Karpas-422 (cell line): ENCODE measurements around the gene LRBA. TPM values are rescaled to one million over a fixed set of nuclear protein-coding genes. Genes with fewer than 3 reads are reported as not detected.

ENCODE experiments used
- DNase-seq: peaks from one replicate; pipeline ENCODE4 v3.0.0-alpha.2; 2015
- H2AFZ ChIP-seq: fragments of 200-600 bp; sonication (generic); 2 replicates; pipeline ENCODE4 v1.6.1; 2014; ENCODE audit warnings: antibody characterized with exemption, low read length, mixed read lengths
- H3K27ac ChIP-seq: fragments of 200-600 bp; sonication (generic); 2 replicates; pipeline ENCODE4 v1.5.1; 2014; ENCODE audit warnings: mild to moderate bottlenecking, low read length, moderate library complexity
- H3K27me3 ChIP-seq: fragments of 200-600 bp; sonication (generic); 2 replicates; pipeline ENCODE4 v1.6.1; 2014; ENCODE audit warnings: low read length, mixed read lengths
- H3K36me3 ChIP-seq: fragments of 200-600 bp; sonication (generic); 2 replicates; pipeline ENCODE4 v1.6.1; 2014; ENCODE audit warnings: low read length, mixed read lengths; ENCODE audit not compliant: insufficient read depth
- H3K4me1 ChIP-seq: fragments of 200-600 bp; sonication (generic); 2 replicates; pipeline ENCODE4 v1.6.1; 2014; ENCODE audit warnings: mild to moderate bottlenecking, low read length, mixed read lengths
- H3K4me2 ChIP-seq: fragments of 200-600 bp; sonication (generic); 2 replicates; pipeline ENCODE4 v1.6.1; 2014; ENCODE audit warnings: low read length, low read depth, mild to moderate bottlenecking; ENCODE audit not compliant: poor library complexity, severe bottlenecking
- H3K4me3 ChIP-seq: fragments of 200-600 bp; sonication (generic); 2 replicates; pipeline ENCODE4 v1.5.1; 2014; ENCODE audit warnings: mild to moderate bottlenecking, antibody characterized with exemption, low read length, mixed read lengths
- H3K79me2 ChIP-seq: fragments of 200-600 bp; sonication (generic); 2 replicates; pipeline ENCODE4 v1.6.1; 2014; ENCODE audit warnings: mild to moderate bottlenecking, low read length, mixed read lengths
- H3K9ac ChIP-seq: fragments of 200-600 bp; sonication (generic); 2 replicates; pipeline ENCODE4 v1.6.0; 2014; ENCODE audit warnings: low read length
- H3K9me2 ChIP-seq: fragments of 200-600 bp; sonication (generic), shearing (Covaris generic); replicated peaks from 2 replicates; pipeline ENCODE4 v1.6.0; 2014; ENCODE audit warnings: mild to moderate bottlenecking, low read length, moderate library complexity; ENCODE audit not compliant: insufficient read depth
- H3K9me3 ChIP-seq: fragments of 300-700, 200-600 bp; sonication (generic); 2 replicates; pipeline ENCODE4 v1.6.1; 2014; ENCODE audit warnings: low read length, mixed read lengths
- H4K20me1 ChIP-seq: fragments of 200-600 bp; sonication (generic); 2 replicates; pipeline ENCODE4 v1.6.1; 2014; ENCODE audit warnings: mild to moderate bottlenecking, antibody characterized with exemption, low read length, low read depth; ENCODE audit not compliant: insufficient read depth
- total RNA-seq: library from RNA; depleted of rRNA; stranded (reverse); fragments of >200 nt; shearing (Covaris generic); gene quantifications from 2 replicates; pipeline ENCODE4 v1.2.3, GENCODE V29; 2014; ENCODE audit warnings: low replicate concordance

Gene LRBA
- total RNA-seq, 1 experiment from 2014 or later: 131 TPM

GRCh38 chr4:150323406-150324325 is 691.4 kb downstream of the LRBA start:
- H2AFZ ChIP-seq: no peak overlapping the region
- no peaks in the 10 kb centered on the region for H3K27me3 ChIP-seq
- no peak overlapping the region for H3K4me2 ChIP-seq
- H3K79me2 ChIP-seq: no peaks in the 10 kb centered on the region
- H4K20me1 ChIP-seq: no peaks in the 10 kb centered on the region
- H3K9me2 ChIP-seq: no peaks in the 10 kb centered on the region
- H3K4me1 ChIP-seq: peaks cover 7% of the 10 kb centered on the region
- DNase-seq: no peak
- no peak overlapping the region for H3K4me3 ChIP-seq
- H3K36me3 ChIP-seq: no peaks in the 10 kb centered on the region
- no peak overlapping the region for H3K9ac ChIP-seq
- no peaks in the 10 kb centered on the region for H3K9me3 ChIP-seq
- H3K27ac ChIP-seq: no peak overlapping the region

DNA sequence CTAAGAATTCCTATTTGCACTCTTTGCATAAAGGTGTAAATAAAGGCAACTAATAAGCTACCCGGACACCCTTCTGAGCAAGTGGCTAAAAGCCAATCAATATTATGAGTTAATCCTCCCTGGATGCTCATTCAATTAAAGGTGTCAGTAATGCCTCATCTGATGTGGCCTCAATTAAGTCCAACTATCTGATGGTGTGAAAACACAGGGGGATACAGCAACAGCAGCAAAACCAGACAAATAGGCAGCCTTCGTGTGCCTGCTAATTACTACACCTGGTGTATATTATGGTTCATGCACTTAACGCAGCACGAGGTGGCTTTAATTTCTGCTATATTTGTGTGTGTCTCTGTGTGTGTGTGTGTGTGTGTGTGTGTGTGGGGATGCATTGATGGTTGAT is 692.4 kb downstream of the LRBA start:
- no peaks in the 10 kb centered on the region for H3K27me3 ChIP-seq
- H3K9ac ChIP-seq: no peak overlapping the region
- no peak overlapping the region for H2AFZ ChIP-seq
- H4K20me1 ChIP-seq: no peaks in the 10 kb centered on the region
- DNase-seq: no peak
- no peaks in the 10 kb centered on the region for H3K9me2 ChIP-seq
- no peak overlapping the region for H3K4me3 ChIP-seq
- H3K4me1 ChIP-seq: no peaks in the 10 kb centered on the region
- H3K27ac ChIP-seq: no peak overlapping the region
- H3K9me3 ChIP-seq: no peaks in the 10 kb centered on the region
- H3K4me2 ChIP-seq: no peak overlapping the region
- no peaks in the 10 kb centered on the region for H3K79me2 ChIP-seq
- H3K36me3 ChIP-seq: no peaks in the 10 kb centered on the region

- Histone ChIP-seq H3K4me1 (peaks cover 9% of the 10 kb centered on the region), H2AFZ (no peak overlapping the region), H3K9ac (no peak overlapping the region), H3K36me3 (no peaks in the 10 kb centered on the region), H3K9me3 (no peaks in the 10 kb centered on the region), H3K4me3 (no peak overlapping the region), H3K79me2 (no peaks in the 10 kb centered on the region), H3K9me2 (no peaks in the 10 kb centered on the region), H3K4me2 (no peak overlapping the region), H3K27ac (no peak overlapping the region), H3K27me3 (no peaks in the 10 kb centered on the region), H4K20me1 (no peaks in the 10 kb centered on the region)
- DNase-seq: no peak
These were observed 694.0 kb downstream of the LRBA start for GRCh38 chr4:150321113-150321512.

DNA sequence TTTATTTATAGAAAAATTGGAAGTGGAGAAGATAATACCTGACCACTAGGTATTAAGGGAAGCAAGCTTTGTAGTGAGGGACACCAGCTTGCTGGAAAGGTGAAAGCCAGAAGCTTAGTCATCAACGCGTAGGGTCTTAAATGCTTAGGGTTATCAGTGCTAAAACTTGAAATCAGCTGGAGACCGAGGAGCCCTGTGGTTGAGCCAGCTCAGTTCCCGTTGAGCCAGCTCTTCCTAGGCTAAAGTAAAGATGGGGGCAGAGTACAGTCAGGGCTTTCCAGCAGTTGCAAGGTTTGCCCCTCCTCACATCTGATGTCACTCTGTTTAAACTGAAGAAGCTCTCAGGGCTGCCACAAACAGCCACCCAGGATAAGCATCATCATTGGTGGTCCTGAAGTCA is 696.1 kb downstream of the LRBA start:
- H3K4me1 ChIP-seq: peaks cover 9% of the 10 kb centered on the region
- H3K9ac ChIP-seq: no peak overlapping the region
- H3K9me2 ChIP-seq: no peaks in the 10 kb centered on the region
- no peaks in the 10 kb centered on the region for H3K36me3 ChIP-seq
- H3K4me2 ChIP-seq: no peak overlapping the region
- no peaks in the 10 kb centered on the region for H3K79me2 ChIP-seq
- no peak overlapping the region for H2AFZ ChIP-seq
- H4K20me1 ChIP-seq: no peaks in the 10 kb centered on the region
- H3K27ac ChIP-seq: no peak overlapping the region
- H3K4me3 ChIP-seq: no peak overlapping the region
- no peaks in the 10 kb centered on the region for H3K9me3 ChIP-seq
- no peaks in the 10 kb centered on the region for H3K27me3 ChIP-seq
- no peak for DNase-seq

DNA sequence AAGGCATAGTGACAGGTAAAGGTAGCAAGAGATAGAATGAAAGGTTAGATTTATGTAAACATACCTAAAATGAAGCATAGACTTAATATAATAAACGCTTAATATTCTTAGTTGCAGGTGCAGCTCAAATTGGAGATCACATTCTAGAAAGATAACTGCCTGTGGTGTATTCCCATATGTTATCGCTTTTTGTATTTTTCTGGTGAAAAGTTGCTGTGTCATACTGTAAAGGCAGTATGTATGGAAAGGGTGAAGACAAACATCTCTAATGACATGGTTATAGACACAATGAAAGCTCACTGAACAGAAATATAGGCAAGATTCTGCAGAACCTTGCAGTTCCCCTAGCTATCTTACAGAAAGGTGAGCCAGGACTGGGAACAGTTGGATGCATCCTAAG is 696.6 kb downstream of the LRBA start:
- Histone ChIP-seq H3K27ac (no peak overlapping the region), H3K9ac (no peak overlapping the region), H3K27me3 (no peaks in the 10 kb centered on the region), H3K4me1 (peaks cover 9% of the 10 kb centered on the region), H3K4me2 (no peak overlapping the region), H4K20me1 (no peaks in the 10 kb centered on the region), H3K4me3 (no peak overlapping the region), H2AFZ (no peak overlapping the region), H3K9me3 (no peaks in the 10 kb centered on the region), H3K9me2 (no peaks in the 10 kb centered on the region), H3K79me2 (no peaks in the 10 kb centered on the region), H3K36me3 (no peaks in the 10 kb centered on the region)
- no peak for DNase-seq

- Histone ChIP-seq H3K9me3 (no peaks in the 10 kb centered on the region), H3K9me2 (no peaks in the 10 kb centered on the region), H3K27ac (peak overlapping the region; percentile 51; the same call in 1 of the 2 replicates), H2AFZ (no peak overlapping the region), H3K4me1 (peaks cover 9% of the 10 kb centered on the region), H3K27me3 (no peaks in the 10 kb centered on the region), H4K20me1 (no peaks in the 10 kb centered on the region), H3K4me2 (no peak overlapping the region), H3K4me3 (no peak overlapping the region), H3K79me2 (no peaks in the 10 kb centered on the region), H3K36me3 (no peaks in the 10 kb centered on the region), H3K9ac (no peak overlapping the region)
- DNase-seq: peak; percentile 52
These were observed 698.5 kb downstream of the LRBA start for GRCh38 chr4:150316332-150317205.

GRCh38 chr4:150315691-150316090 is 699.4 kb downstream of the LRBA start:
- Histone ChIP-seq H3K4me2 (no peak overlapping the region), H3K4me3 (no peak overlapping the region), H2AFZ (no peak overlapping the region), H3K79me2 (no peaks in the 10 kb centered on the region), H3K9ac (no peak overlapping the region), H4K20me1 (no peaks in the 10 kb centered on the region), H3K9me2 (no peaks in the 10 kb centered on the region), H3K9me3 (no peaks in the 10 kb centered on the region), H3K4me1 (peaks cover 9% of the 10 kb centered on the region), H3K27ac (0 out of 2 replicates have a peak overlapping the region, but pooled peaks have one; percentile 51), H3K36me3 (no peaks in the 10 kb centered on the region), H3K27me3 (no peaks in the 10 kb centered on the region)
- DNase-seq: no peak

DNA sequence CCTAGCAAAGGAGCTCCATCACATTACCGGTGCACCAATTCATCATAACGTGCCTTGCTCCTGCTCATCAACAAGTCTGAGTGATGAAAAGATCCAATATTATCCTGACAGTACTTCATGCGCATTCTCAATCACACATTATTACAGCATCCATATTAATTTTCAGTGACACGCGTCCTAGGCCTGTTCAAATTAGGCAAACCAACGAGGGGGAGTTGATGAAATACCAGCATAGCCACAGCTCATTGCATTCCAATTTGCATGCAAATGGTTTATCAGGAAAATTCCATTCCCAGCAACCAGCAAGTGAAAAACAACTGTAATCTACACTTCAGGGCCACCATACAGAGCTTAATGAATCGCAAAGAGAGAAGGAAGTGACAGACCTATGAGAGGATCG is 699.9 kb downstream of the LRBA start:
- Histone ChIP-seq H3K27ac (no peak overlapping the region), H3K9ac (no peak overlapping the region), H3K79me2 (no peaks in the 10 kb centered on the region), H3K4me1 (peaks cover 9% of the 10 kb centered on the region), H3K4me3 (no peak overlapping the region), H3K9me3 (no peaks in the 10 kb centered on the region), H4K20me1 (no peaks in the 10 kb centered on the region), H2AFZ (no peak overlapping the region), H3K27me3 (no peaks in the 10 kb centered on the region), H3K4me2 (no peak overlapping the region), H3K36me3 (no peaks in the 10 kb centered on the region), H3K9me2 (no peaks in the 10 kb centered on the region)
- no peak for DNase-seq
